Hepatocyte (in vitro differentiated cells): ENCODE data around the gene SLITRK4.

Source experiments
- EZH2 ChIP-seq: fragments of 200-600 bp; sonication (generic); IDR thresholded peaks from 2 replicates; pipeline ENCODE4 v1.6.1; 2016; ENCODE audit warnings: antibody characterized with exemption, mild to moderate bottlenecking, borderline replicate concordance
- EZH2phosphoT487 ChIP-seq: fragments of 200-600 bp; sonication (generic); IDR thresholded peaks from one replicate; pipeline ENCODE4 v1.6.1; 2018; ENCODE audit warnings: antibody characterized with exemption, mild to moderate bottlenecking, low read depth, moderate library complexity; ENCODE audit not compliant: unreplicated experiment, severe bottlenecking
- TF ChIP-seq, protein P1 (sequence below): fragments of 200-600 bp; sonication (generic); IDR thresholded peaks from 2 replicates; pipeline ENCODE4 v1.5.1; 2016; ENCODE audit warnings: antibody characterized with exemption, mild to moderate bottlenecking; ENCODE audit not compliant: poor library complexity

DNA sequence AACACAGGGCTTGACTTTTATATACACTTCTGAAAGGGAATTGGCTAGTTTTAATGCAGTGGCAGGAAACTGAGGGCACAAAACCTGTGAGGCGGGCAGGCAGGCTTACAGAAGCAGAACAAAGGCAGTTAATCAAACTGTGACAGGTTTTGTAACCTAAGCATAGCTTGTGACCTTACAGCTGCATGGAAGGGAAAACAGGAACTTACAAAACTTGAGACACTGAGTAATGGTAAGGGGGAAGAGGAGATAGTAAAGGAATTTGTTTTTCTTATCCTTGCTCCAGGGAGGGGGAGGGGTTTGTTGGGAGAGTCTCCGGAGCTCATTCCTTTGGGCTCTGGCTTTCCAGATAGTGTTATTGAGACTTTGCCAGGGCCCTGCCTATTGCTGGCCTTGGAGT is 55.6 kb downstream of the SLITRK4 start:
- TF ChIP-seq, protein P1, sequence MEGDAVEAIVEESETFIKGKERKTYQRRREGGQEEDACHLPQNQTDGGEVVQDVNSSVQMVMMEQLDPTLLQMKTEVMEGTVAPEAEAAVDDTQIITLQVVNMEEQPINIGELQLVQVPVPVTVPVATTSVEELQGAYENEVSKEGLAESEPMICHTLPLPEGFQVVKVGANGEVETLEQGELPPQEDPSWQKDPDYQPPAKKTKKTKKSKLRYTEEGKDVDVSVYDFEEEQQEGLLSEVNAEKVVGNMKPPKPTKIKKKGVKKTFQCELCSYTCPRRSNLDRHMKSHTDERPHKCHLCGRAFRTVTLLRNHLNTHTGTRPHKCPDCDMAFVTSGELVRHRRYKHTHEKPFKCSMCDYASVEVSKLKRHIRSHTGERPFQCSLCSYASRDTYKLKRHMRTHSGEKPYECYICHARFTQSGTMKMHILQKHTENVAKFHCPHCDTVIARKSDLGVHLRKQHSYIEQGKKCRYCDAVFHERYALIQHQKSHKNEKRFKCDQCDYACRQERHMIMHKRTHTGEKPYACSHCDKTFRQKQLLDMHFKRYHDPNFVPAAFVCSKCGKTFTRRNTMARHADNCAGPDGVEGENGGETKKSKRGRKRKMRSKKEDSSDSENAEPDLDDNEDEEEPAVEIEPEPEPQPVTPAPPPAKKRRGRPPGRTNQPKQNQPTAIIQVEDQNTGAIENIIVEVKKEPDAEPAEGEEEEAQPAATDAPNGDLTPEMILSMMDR = no peak
- TF ChIP-seq EZH2phosphoT487 (no peak), EZH2 (no peak)
